Measurements from ENCODE around the gene ARMC12. TPM values are rescaled to one million over a fixed set of nuclear protein-coding genes. Genes with fewer than 3 reads are reported as not detected.

ARMC12 gene
- total and polyA plus RNA-seq, 2 of the 13 experiments (the other 11 are each of a cell fraction or from before 2014, with no cell fraction given): 1.3 TPM; not detected in 1

GRCh38 chr6:35688605-35689322 is 48.1 kb upstream of the ARMC12 start, which contains the start of gene FKBP5 (continued):
- TF ChIP-seq ARNT (IDR thresholded peaks at IDR 0.05) (no peak), IRF2 (CRISPR knock-in tag; IDR thresholded peaks at IDR 0.05) (peak; percentile 52; the same call in 1 of the 2 replicates), GATAD1 (CRISPR knock-in tag; IDR thresholded peaks at IDR 0.05) (no peak), ARID4A (CRISPR knock-in tag; IDR thresholded peaks at IDR 0.05; ENCODE audit: borderline replicate concordance) (peak; percentile 78), BATF2 (CRISPR knock-in tag; IDR thresholded peaks at IDR 0.05) (no peak), AHR (CRISPR knock-in tag; IDR thresholded peaks at IDR 0.05) (no peak), CREB1 (IDR thresholded peaks at IDR 0.05) (peak; percentile 56; the same call in 1 of the 2 replicates), CREB1 (CRISPR knock-in tag; IDR thresholded peaks at IDR 0.05) (no peak), ZNF34 (CRISPR knock-in tag; IDR thresholded peaks at IDR 0.05; ENCODE audit: borderline replicate concordance) (no peak), ZNF644 (CRISPR knock-in tag; IDR thresholded peaks at IDR 0.05; ENCODE audit: low read depth) (0 out of 2 replicates have a peak, but pooled peaks have one; percentile 32), TCF7L2 (IDR thresholded peaks at IDR 0.05; ENCODE audit: low read depth, low read length) (no peak), PLSCR1 (CRISPR knock-in tag; IDR thresholded peaks at IDR 0.05; ENCODE audit: borderline replicate concordance) (no peak), ZNF766 (CRISPR knock-in tag; IDR thresholded peaks at IDR 0.05; ENCODE audit: borderline replicate concordance) (0 out of 2 replicates have a peak, but pooled peaks have one; percentile 10), ZNF816 (CRISPR knock-in tag; IDR thresholded peaks at IDR 0.05; ENCODE audit: borderline replicate concordance) (no peak), SP5 (CRISPR knock-in tag; IDR thresholded peaks at IDR 0.05; ENCODE audit: borderline replicate concordance, low read depth) (0 out of 2 replicates have a peak, but pooled peaks have one; percentile 26), KDM3A (CRISPR knock-in tag; IDR thresholded peaks at IDR 0.05; ENCODE audit: low read depth) (no peak; the same call in 1 of the 2 replicates), DMAP1 (CRISPR knock-in tag; IDR thresholded peaks at IDR 0.05) (peak; percentile 94), CBX1 (IDR thresholded peaks at IDR 0.05; ENCODE audit: low read depth) (no peak), ZBTB4 (CRISPR knock-in tag; IDR thresholded peaks at IDR 0.05; ENCODE audit: borderline replicate concordance) (no peak), ZIK1 (CRISPR knock-in tag; IDR thresholded peaks at IDR 0.05; ENCODE audit: borderline replicate concordance, low read depth) (no peak), ZNF101 (CRISPR knock-in tag; IDR thresholded peaks at IDR 0.05; ENCODE audit: borderline replicate concordance, low read depth) (no peak), ZNF329 (CRISPR knock-in tag; IDR thresholded peaks at IDR 0.05; ENCODE audit: low read depth) (peak; percentile 92; the same call in 1 of the 2 replicates)

Measured in HepG2 (cell line).